ENCODE results near the gene POMGNT1. TPM values are rescaled to one million over a fixed set of nuclear protein-coding genes. Genes with fewer than 3 reads are reported as not detected.
A peak's percentile ranks its signal among the peaks of the same experiment; 100 is the strongest.

Gene POMGNT1
- total RNA-seq, 4 donors from 2014 or later: 31.6 to 47.2 (median 36.9) TPM

GRCh38 chr1:46171351-46171750 lies 26.9 kb downstream of the POMGNT1 start:
- intact Hi-C loops (cut with DNase I): no loop called here
- H3K9me3 ChIP-seq: no peaks in the 10 kb centered on the region
- H3K4me1 ChIP-seq: peaks cover 55 to 84% (median 61%) of the 10 kb centered on the region in 4 donors
- 81% methylated on average over 8 of the region's 8 CpGs for WGBS
- H3K4me3 ChIP-seq: no peak overlapping the region
- peak in 1 of 2 donors; percentile 16 for TF ChIP-seq POLR2AphosphoS5 (IDR thresholded peaks at IDR 0.05)
- TF ChIP-seq, protein P1, sequence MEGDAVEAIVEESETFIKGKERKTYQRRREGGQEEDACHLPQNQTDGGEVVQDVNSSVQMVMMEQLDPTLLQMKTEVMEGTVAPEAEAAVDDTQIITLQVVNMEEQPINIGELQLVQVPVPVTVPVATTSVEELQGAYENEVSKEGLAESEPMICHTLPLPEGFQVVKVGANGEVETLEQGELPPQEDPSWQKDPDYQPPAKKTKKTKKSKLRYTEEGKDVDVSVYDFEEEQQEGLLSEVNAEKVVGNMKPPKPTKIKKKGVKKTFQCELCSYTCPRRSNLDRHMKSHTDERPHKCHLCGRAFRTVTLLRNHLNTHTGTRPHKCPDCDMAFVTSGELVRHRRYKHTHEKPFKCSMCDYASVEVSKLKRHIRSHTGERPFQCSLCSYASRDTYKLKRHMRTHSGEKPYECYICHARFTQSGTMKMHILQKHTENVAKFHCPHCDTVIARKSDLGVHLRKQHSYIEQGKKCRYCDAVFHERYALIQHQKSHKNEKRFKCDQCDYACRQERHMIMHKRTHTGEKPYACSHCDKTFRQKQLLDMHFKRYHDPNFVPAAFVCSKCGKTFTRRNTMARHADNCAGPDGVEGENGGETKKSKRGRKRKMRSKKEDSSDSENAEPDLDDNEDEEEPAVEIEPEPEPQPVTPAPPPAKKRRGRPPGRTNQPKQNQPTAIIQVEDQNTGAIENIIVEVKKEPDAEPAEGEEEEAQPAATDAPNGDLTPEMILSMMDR (IDR thresholded peaks at IDR 0.05): no peak
- no peak for DNase-seq (ENCODE audit: extremely low spot score)
- no peaks in the 10 kb centered on the region for H3K36me3 ChIP-seq
- H3K27ac ChIP-seq (replicated peaks in 1 of 4): peak overlapping the region; percentile 10 to 65 (median 47)
- H3K27me3 ChIP-seq: no peaks in the 10 kb centered on the region

DNA sequence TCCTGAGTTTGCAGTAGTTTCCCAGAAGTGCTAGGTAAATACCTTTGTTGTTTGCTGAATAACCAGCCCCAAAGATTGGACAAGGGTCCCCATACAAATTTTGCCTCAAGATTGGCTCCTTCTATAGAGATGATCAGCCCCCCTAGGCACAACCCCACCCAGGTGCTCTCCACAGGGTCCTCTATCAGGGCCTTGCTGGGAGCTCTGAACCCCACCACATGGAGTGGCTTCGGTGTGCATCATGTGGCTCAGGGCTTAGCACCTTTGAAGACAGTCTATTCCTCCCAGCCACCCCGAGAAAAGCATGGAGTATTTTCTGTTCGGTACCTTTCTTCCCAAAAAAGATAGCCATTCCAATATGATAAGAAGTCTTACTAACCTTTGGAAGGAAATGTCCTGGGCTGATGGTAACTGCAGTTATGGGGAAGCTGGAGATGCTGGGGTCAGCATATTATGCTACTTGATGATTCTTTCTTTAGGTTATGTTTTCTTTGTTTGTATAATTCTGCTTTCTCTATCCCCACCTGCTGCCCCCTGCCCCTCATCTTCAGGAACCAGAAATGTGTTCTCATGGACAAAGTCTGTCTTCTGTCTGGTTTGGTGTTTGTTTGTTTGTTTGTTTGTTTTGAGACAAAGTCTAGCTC lies 28.3 kb downstream of the POMGNT1 start:
- WGBS: 90% methylated on average over 3 of the region's 3 CpGs
- H3K9me3 ChIP-seq: no peaks in the 10 kb centered on the region
- no peaks in the 10 kb centered on the region for H3K27me3 ChIP-seq
- H3K27ac ChIP-seq (replicated peaks in 1 of 4): peak overlapping the region in 1 of 4 donors; percentile 42
- H3K36me3 ChIP-seq: no peaks in the 10 kb centered on the region
- no peak overlapping the region for H3K4me3 ChIP-seq
- DNase-seq (ENCODE audit: extremely low spot score): no peak
- peaks cover 53 to 82% (median 57%) of the 10 kb centered on the region in 4 donors for H3K4me1 ChIP-seq
- intact Hi-C loops (cut with DNase I): no loop called here
- TF ChIP-seq POLR2AphosphoS5 (IDR thresholded peaks at IDR 0.05) (no peak), POLR2A (IDR thresholded peaks at IDR 0.05; ENCODE audit: low read depth) (no peak), EP300 (IDR thresholded peaks at IDR 0.05) (no peak)
- TF ChIP-seq, protein P1 (IDR thresholded peaks at IDR 0.05): no peak

- WGBS: no CpG with 5 or more reads among the region's 1 CpG
- no peaks in the 10 kb centered on the region for H3K9me3 ChIP-seq
- H3K27ac ChIP-seq (replicated peaks in 1 of 4): no peak overlapping the region
- TF ChIP-seq EP300 (IDR thresholded peaks at IDR 0.05) (no peak), POLR2AphosphoS5 (IDR thresholded peaks at IDR 0.05) (no peak), POLR2A (IDR thresholded peaks at IDR 0.05; ENCODE audit: low read depth) (no peak)
- TF ChIP-seq, protein P1 (IDR thresholded peaks at IDR 0.05): no peak
- no peaks in the 10 kb centered on the region for H3K36me3 ChIP-seq
- H3K4me3 ChIP-seq: no peak overlapping the region
- intact Hi-C loops (cut with DNase I): no loop called here
- DNase-seq (ENCODE audit: extremely low spot score): no peak
- peaks cover 38 to 68% (median 43%) of the 10 kb centered on the region in 4 donors for H3K4me1 ChIP-seq
- no peaks in the 10 kb centered on the region for H3K27me3 ChIP-seq
Observed at GRCh38 chr1:46168477-46168876, 29.8 kb downstream of the POMGNT1 start.

GRCh38 chr1:46166521-46167462 lies 31.4 kb downstream of the POMGNT1 start:
- no peak for TF ChIP-seq POLR2A (IDR thresholded peaks at IDR 0.05; ENCODE audit: low read depth)
- TF ChIP-seq POLR2AphosphoS5 (IDR thresholded peaks at IDR 0.05): peak; percentile 69 to 74
- TF ChIP-seq EP300 (IDR thresholded peaks at IDR 0.05): peak; percentile 29
- TF ChIP-seq, protein P1 (IDR thresholded peaks at IDR 0.05): no peak
- peak overlapping the region; percentile 53 to 61 (median 55) for H3K4me3 ChIP-seq
- no peaks in the 10 kb centered on the region for H3K9me3 ChIP-seq
- no peaks in the 10 kb centered on the region for H3K36me3 ChIP-seq
- WGBS: 21% methylated on average over 30 of the region's 47 CpGs
- DNase-seq (ENCODE audit: extremely low spot score): no peak
- peaks cover 24 to 54% (median 30%) of the 10 kb centered on the region in 4 donors for H3K4me1 ChIP-seq
- intact Hi-C loops (cut with DNase I): no loop called here
- H3K27ac ChIP-seq (replicated peaks in 1 of 4): peak overlapping the region; percentile 63 to 79 (median 71)
- no peaks in the 10 kb centered on the region for H3K27me3 ChIP-seq
